CD4-positive, CD25-positive, alpha-beta regulatory T cell (primary cell): ENCODE results near the gene MAP2K7. TPM values are rescaled to one million over a fixed set of nuclear protein-coding genes. Genes with fewer than 3 reads are reported as not detected.

Source experiments
- ATAC-seq, 2 donors: fragments of 150-1000 bp; cut with Tn5 transposase; one replicate each; pipeline ENCODE4 v1.10.0; 2021; ENCODE audit warnings: low read depth in 2 of 2, moderate number of reproducible peaks in 2 of 2, moderate library complexity in 1 of 2
- DNase-seq, 3 donors: peaks; one replicate each; pipeline versions ENCODE4 v3.0.0 to v3.0.0-alpha.2; 2012 to 2022; ENCODE audit warnings: mixed read lengths in 1 of 3
- H3K27ac ChIP-seq: one replicate; pipeline ENCODE4 v1.7.0; 2013; ENCODE audit warnings: mild to moderate bottlenecking, low read length; ENCODE audit not compliant: insufficient read depth, poor library complexity, severe bottlenecking
- H3K27me3 ChIP-seq: one replicate; pipeline ENCODE4 v1.7.0; 2013; ENCODE audit warnings: low read length; ENCODE audit not compliant: control insufficient read depth, insufficient read depth
- H3K36me3 ChIP-seq: one replicate; pipeline ENCODE4 v1.7.0; 2013; ENCODE audit warnings: mild to moderate bottlenecking, low read length, moderate library complexity; ENCODE audit not compliant: control insufficient read depth, insufficient read depth
- H3K4me1 ChIP-seq: 2 replicates; pipeline ENCODE4 v1.7.0; 2013; ENCODE audit warnings: mild to moderate bottlenecking, low read length; ENCODE audit not compliant: insufficient read depth, control insufficient read depth, poor library complexity, severe bottlenecking
- H3K4me3 ChIP-seq: one replicate; pipeline ENCODE4 v1.7.0; 2013; ENCODE audit warnings: low read depth, mild to moderate bottlenecking, low read length, moderate library complexity
- H3K9me3 ChIP-seq, 2 experiments: 1 replicate in 1 of 2; 2 replicates in 1 of 2; pipeline ENCODE4 v1.7.0; 2013; ENCODE audit warnings: low read length in 2 of 2, mild to moderate bottlenecking in 1 of 2, moderate library complexity in 1 of 2; ENCODE audit not compliant: control insufficient read depth in 2 of 2
- H3K27ac Mint-ChIP-seq, 3 donors: one replicate each; pipeline ENCODE4 v1.8.0; 2020 to 2022; ENCODE audit warnings: mild to moderate bottlenecking in 3 of 3, mixed read lengths in 3 of 3, moderate library complexity in 2 of 3
- H3K27me3 Mint-ChIP-seq: one replicate; pipeline ENCODE4 v1.8.0; 2022; ENCODE audit warnings: mild to moderate bottlenecking, mixed read lengths
- H3K36me3 Mint-ChIP-seq: one replicate; pipeline ENCODE4 v1.8.0; 2020; ENCODE audit warnings: mixed read lengths
- H3K4me1 Mint-ChIP-seq, 4 donors: one replicate each; pipeline ENCODE4 v1.8.0; 2020 to 2022; ENCODE audit warnings: mixed read lengths in 4 of 4, mild to moderate bottlenecking in 1 of 4
- H3K4me3 Mint-ChIP-seq, 4 donors: one replicate each; pipeline ENCODE4 v1.8.0; 2020 to 2022; ENCODE audit warnings: mild to moderate bottlenecking in 4 of 4, mixed read lengths in 4 of 4, moderate library complexity in 3 of 4
- H3K9me3 Mint-ChIP-seq, 7 donors: one replicate each; pipeline ENCODE4 v1.8.0; 2020 to 2022; ENCODE audit warnings: mixed read lengths in 7 of 7, mild to moderate bottlenecking in 3 of 7, moderate library complexity in 2 of 7
- polyA plus RNA-seq, 4 donors: library from polyadenylated mRNA; unstranded; fragments of 300-500 nt; fragmentation: Illumina TruSeq; gene quantifications; one replicate each; pipeline ENCODE4 v1.2.3, GENCODE V29; 2021
- total RNA-seq: library from RNA; stranded (reverse); gene quantifications from one replicate; pipeline ENCODE4 v1.2.3, GENCODE V29; 2022

MAP2K7 gene
- total RNA-seq (93.4 TPM), polyA plus RNA-seq (1 to 10 TPM; 1.7 to 3.7 (median 2.6) TPM)

GRCh38 chr19:7903244-7904073 lies at the start of gene MAP2K7:
Gene MAP2K7, plus strand, starts transcription at chr19:7903877. Its CDS starts 68 bp downstream, at chr19:7903945.
- ATAC-seq (peak; percentile 83 to 88), DNase-seq (peak; percentile 99 to 100 (median 100))
- H3K9me3 ChIP-seq, result no peaks in the 10 kb centered on the region
- H3K4me3 Mint-ChIP-seq, result peak within 1 kb of the TSS; percentile 90 to 99 (median 94)
- H3K36me3 ChIP-seq, result no peaks in the 10 kb centered on the region
- H3K27ac ChIP-seq, result peak within 1 kb of the TSS; percentile 85
- peak within 1 kb of the TSS; percentile 94 to 96 (median 96) for H3K27ac Mint-ChIP-seq
- peaks cover 9% of the 10 kb centered on the region for H3K27me3 Mint-ChIP-seq
- H3K27me3 ChIP-seq, result no peaks in the 10 kb centered on the region
- peak within 1 kb of the TSS; percentile 77 for H3K4me3 ChIP-seq
- peaks cover 38% of the 10 kb centered on the region for H3K4me1 ChIP-seq
- H3K9me3 Mint-ChIP-seq, result peaks cover 0 to 9% (median 0%) of the 10 kb centered on the region in 7 donors
- H3K4me1 Mint-ChIP-seq, result peaks cover 5 to 45% (median 18%) of the 10 kb centered on the region in 4 donors
- peaks cover 6% of the 10 kb centered on the region for H3K36me3 Mint-ChIP-seq

GRCh38 chr19:7855426-7856108 lies 48.1 kb upstream of the MAP2K7 start:
- no peaks in the 10 kb centered on the region for H3K36me3 Mint-ChIP-seq
- no peaks in the 10 kb centered on the region for H3K27me3 Mint-ChIP-seq
- Histone ChIP-seq H3K4me3 (no peak overlapping the region), H3K36me3 (no peaks in the 10 kb centered on the region), H3K27me3 (no peaks in the 10 kb centered on the region), H3K4me1 (peaks cover 7% of the 10 kb centered on the region), H3K9me3 (no peaks in the 10 kb centered on the region), H3K27ac (no peak overlapping the region)
- DNase-seq (no peak), ATAC-seq (no peak)
- H3K4me1 Mint-ChIP-seq, result peaks cover 0 to 8% (median 1%) of the 10 kb centered on the region in 4 donors
- H3K4me3 Mint-ChIP-seq, result no peak overlapping the region
- H3K27ac Mint-ChIP-seq, result no peak overlapping the region
- peaks cover 0 to 4% (median 0%) of the 10 kb centered on the region in 7 donors for H3K9me3 Mint-ChIP-seq

DNA sequence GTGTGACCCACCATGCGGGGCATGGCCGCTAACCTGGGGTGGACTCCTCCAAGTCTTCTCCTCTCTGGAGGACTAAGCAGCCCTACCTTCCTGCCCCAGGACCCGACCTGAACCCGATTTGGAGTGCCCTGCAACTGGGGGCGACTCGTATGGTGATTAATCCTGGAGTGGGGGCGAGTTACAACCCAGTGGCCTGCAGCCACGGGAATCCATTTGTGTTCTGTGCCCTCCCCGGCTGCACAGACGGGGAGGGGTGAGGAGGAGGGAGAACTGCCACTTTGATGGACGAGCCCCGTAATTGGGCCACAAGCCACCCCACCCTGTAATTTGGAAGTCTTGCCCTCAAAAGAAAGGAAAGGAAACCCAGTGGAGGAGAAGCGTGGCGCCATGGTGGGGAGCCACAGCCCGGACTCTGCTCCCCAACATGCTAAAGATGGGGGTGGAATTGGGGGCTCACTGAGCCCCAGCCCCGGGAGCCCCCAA lies 47.5 kb upstream of the MAP2K7 start:
- H3K27ac Mint-ChIP-seq, result no peak overlapping the region
- no peaks in the 10 kb centered on the region for H3K36me3 Mint-ChIP-seq

GRCh38 chr19:7856679-7857663 lies 46.7 kb upstream of the MAP2K7 start:
- no peak overlapping the region for H3K27ac Mint-ChIP-seq
- Histone ChIP-seq H3K27me3 (peaks cover 3% of the 10 kb centered on the region), H3K36me3 (no peaks in the 10 kb centered on the region), H3K4me1 (peaks cover 18% of the 10 kb centered on the region), H3K9me3 (no peaks in the 10 kb centered on the region), H3K4me3 (no peak overlapping the region), H3K27ac (no peak overlapping the region)
- peaks cover 6% of the 10 kb centered on the region for H3K27me3 Mint-ChIP-seq
- peaks cover 0 to 4% (median 0%) of the 10 kb centered on the region in 7 donors for H3K9me3 Mint-ChIP-seq
- H3K36me3 Mint-ChIP-seq, result no peaks in the 10 kb centered on the region
- no peak for DNase-seq
- no peak overlapping the region for H3K4me3 Mint-ChIP-seq
- peaks cover 0 to 17% (median 1%) of the 10 kb centered on the region in 4 donors for H3K4me1 Mint-ChIP-seq
- ATAC-seq, result no peak

More for the DNA sequence above, 47.5 kb upstream of the MAP2K7 start:
- no peak overlapping the region for H3K4me3 Mint-ChIP-seq
- no peak overlapping the region for H3K4me3 ChIP-seq
- H3K9me3 ChIP-seq, result no peaks in the 10 kb centered on the region
- H3K4me1 Mint-ChIP-seq, result peaks cover 0 to 11% (median 1%) of the 10 kb centered on the region in 4 donors
- H3K27ac ChIP-seq, result no peak overlapping the region
- ATAC-seq (no peak), DNase-seq (no peak)
- H3K9me3 Mint-ChIP-seq, result peaks cover 0 to 4% (median 0%) of the 10 kb centered on the region in 7 donors
- peaks cover 10% of the 10 kb centered on the region for H3K4me1 ChIP-seq
- H3K27me3 ChIP-seq, result peaks cover under 1% of the 10 kb centered on the region
- H3K27me3 Mint-ChIP-seq, result peaks cover under 1% of the 10 kb centered on the region
- no peaks in the 10 kb centered on the region for H3K36me3 ChIP-seq

DNA sequence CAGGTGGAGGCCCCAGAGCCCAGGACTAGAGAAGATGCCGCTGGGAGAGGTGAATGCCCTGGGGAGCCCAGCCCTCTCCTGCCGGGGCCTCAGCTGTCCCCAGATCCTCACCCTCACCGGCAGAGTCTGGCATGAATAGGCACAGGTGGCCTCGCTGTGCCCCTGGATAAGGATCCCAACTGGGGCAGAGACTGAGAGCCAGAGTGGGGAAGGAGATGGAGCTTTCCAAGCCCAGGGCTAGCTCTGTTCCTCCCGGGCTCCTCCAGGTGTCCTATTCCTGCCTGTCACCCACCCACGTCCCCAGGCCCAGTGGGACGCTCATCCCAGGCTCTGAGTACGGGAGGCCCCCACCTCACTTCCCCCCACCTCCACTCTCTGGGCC lies 46.0 kb upstream of the MAP2K7 start:
- H3K9me3 ChIP-seq, result no peaks in the 10 kb centered on the region
- ATAC-seq, result no peak
- no peak overlapping the region for H3K4me3 ChIP-seq
- H3K36me3 Mint-ChIP-seq, result no peaks in the 10 kb centered on the region
- H3K27ac ChIP-seq, result no peak overlapping the region
- peaks cover 0 to 18% (median 1%) of the 10 kb centered on the region in 4 donors for H3K4me1 Mint-ChIP-seq
- no peak for DNase-seq
- H3K27me3 ChIP-seq, result peaks cover 3% of the 10 kb centered on the region
- H3K27me3 Mint-ChIP-seq, result peaks cover 6% of the 10 kb centered on the region
- no peak overlapping the region for H3K4me3 Mint-ChIP-seq
- H3K4me1 ChIP-seq, result peaks cover 23% of the 10 kb centered on the region
- H3K36me3 ChIP-seq, result no peaks in the 10 kb centered on the region
- peaks cover 0 to 4% (median 0%) of the 10 kb centered on the region in 7 donors for H3K9me3 Mint-ChIP-seq
- no peak overlapping the region for H3K27ac Mint-ChIP-seq

DNA sequence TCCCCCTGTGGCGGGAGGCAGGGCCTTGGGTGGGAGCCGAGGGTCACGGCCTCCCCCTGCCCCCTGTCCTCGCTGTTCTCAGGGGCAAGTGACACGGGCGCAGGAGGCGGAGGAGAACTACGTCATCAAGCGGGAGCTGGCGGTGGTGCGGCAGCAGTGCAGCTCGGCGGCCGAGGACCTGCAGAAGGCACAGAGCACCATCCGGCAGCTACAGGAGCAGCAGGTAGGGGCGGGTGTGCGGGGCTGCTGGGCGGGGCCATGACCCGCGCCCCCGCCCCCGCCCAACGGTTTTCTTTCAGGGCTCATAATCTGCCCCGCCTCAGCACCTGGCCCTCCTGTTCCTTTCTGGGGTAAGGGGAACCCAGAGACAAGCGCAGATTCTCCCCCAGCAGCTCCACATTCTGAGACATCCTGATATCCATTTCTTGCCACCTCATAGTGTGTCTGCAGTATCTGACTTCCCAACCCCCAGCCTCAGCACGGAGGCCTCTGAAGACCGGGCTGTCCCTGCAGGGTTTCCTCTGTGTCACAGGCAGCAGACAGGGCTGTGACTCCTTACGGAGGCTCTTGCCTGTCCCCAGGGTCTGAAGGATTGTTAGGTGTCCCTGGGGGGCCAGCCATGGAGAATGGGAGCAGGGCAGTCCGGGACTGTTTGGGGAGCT lies 45.4 kb upstream of the MAP2K7 start:
- Mint-ChIP-seq H3K27ac (no peak overlapping the region), H3K4me3 (peak overlapping the region in 2 of 4 donors; percentile 31 to 32), H3K4me1 (peaks cover 0 to 13% (median 0%) of the 10 kb centered on the region in 4 donors), H3K27me3 (peaks cover 6% of the 10 kb centered on the region), H3K36me3 (no peaks in the 10 kb centered on the region), H3K9me3 (peaks cover 0 to 4% (median 0%) of the 10 kb centered on the region in 7 donors)
- DNase-seq (peak in 1 of 3 donors; percentile 39), ATAC-seq (no peak)
- Histone ChIP-seq H3K4me3 (no peak overlapping the region), H3K4me1 (peaks cover 19% of the 10 kb centered on the region), H3K27me3 (peaks cover 3% of the 10 kb centered on the region), H3K36me3 (no peaks in the 10 kb centered on the region), H3K9me3 (no peaks in the 10 kb centered on the region), H3K27ac (no peak overlapping the region)
